ENCODE measurements around the gene TMEM14B. TPM values are rescaled to one million over a fixed set of nuclear protein-coding genes. Genes with fewer than 3 reads are reported as not detected.

Gene TMEM14B
- total and polyA plus RNA-seq, 4 donors, result 30.7 to 115 (median 70.3) TPM

GRCh38 chr6:10733863-10734262 lies 13.7 kb upstream of the TMEM14B start:
- no peak overlapping the region for H3K27ac ChIP-seq (ENCODE audit: low read depth in 1 of 2, low read length in 2 of 2)
- H3K27me3 ChIP-seq (ENCODE audit: control insufficient read depth in 4 of 4, insufficient read depth in 4 of 4, low read length in 3 of 4), result no peaks in the 10 kb centered on the region
- no peaks in the 10 kb centered on the region for H3K4me1 ChIP-seq (ENCODE audit: control insufficient read depth in 4 of 4, insufficient read depth in 4 of 4, low read length in 3 of 4)
- no peak for DNase-seq (ENCODE audit: low spot score)
- H3K36me3 ChIP-seq (ENCODE audit: control insufficient read depth in 4 of 4, insufficient read depth in 3 of 4, low read depth in 1 of 4, low read length in 3 of 4), result peaks cover 5 to 36% (median 21%) of the 10 kb centered on the region in 4 donors
- TF ChIP-seq HNF4G (IDR thresholded peaks at IDR 0.05) (no peak), YY1 (IDR thresholded peaks at IDR 0.05) (no peak), NR2F2 (IDR thresholded peaks at IDR 0.05) (no peak), RXRA (IDR thresholded peaks at IDR 0.05) (no peak), FOXA1 (IDR thresholded peaks at IDR 0.05) (no peak), EGR1 (IDR thresholded peaks at IDR 0.05; ENCODE audit: low read depth in 2 of 2) (no peak), ZBTB33 (IDR thresholded peaks at IDR 0.05) (no peak), FOXA2 (IDR thresholded peaks at IDR 0.05) (no peak), GABPA (IDR thresholded peaks at IDR 0.05 in 1 of 2, conservative IDR thresholded peaks at IDR 0.05 in 1 of 2) (no peak), RAD21 (IDR thresholded peaks at IDR 0.05) (no peak), SP1 (IDR thresholded peaks at IDR 0.05) (no peak), JUND (IDR thresholded peaks at IDR 0.05) (no peak), CTCF (IDR thresholded peaks at IDR 0.05; ENCODE audit: low read depth, low read length, missing input control) (no peak), HNF4A (conservative IDR thresholded peaks at IDR 0.05) (no peak), ATF3 (IDR thresholded peaks at IDR 0.05) (no peak)
- TF ChIP-seq, protein P1, sequence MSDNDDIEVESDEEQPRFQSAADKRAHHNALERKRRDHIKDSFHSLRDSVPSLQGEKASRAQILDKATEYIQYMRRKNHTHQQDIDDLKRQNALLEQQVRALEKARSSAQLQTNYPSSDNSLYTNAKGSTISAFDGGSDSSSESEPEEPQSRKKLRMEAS (IDR thresholded peaks at IDR 0.05), result no peak
- TF ChIP-seq, protein P2, sequence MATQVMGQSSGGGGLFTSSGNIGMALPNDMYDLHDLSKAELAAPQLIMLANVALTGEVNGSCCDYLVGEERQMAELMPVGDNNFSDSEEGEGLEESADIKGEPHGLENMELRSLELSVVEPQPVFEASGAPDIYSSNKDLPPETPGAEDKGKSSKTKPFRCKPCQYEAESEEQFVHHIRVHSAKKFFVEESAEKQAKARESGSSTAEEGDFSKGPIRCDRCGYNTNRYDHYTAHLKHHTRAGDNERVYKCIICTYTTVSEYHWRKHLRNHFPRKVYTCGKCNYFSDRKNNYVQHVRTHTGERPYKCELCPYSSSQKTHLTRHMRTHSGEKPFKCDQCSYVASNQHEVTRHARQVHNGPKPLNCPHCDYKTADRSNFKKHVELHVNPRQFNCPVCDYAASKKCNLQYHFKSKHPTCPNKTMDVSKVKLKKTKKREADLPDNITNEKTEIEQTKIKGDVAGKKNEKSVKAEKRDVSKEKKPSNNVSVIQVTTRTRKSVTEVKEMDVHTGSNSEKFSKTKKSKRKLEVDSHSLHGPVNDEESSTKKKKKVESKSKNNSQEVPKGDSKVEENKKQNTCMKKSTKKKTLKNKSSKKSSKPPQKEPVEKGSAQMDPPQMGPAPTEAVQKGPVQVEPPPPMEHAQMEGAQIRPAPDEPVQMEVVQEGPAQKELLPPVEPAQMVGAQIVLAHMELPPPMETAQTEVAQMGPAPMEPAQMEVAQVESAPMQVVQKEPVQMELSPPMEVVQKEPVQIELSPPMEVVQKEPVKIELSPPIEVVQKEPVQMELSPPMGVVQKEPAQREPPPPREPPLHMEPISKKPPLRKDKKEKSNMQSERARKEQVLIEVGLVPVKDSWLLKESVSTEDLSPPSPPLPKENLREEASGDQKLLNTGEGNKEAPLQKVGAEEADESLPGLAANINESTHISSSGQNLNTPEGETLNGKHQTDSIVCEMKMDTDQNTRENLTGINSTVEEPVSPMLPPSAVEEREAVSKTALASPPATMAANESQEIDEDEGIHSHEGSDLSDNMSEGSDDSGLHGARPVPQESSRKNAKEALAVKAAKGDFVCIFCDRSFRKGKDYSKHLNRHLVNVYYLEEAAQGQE (IDR thresholded peaks at IDR 0.05), result no peak
- H3K4me3 ChIP-seq (ENCODE audit: low read depth in 1 of 3, low read length in 3 of 3), result no peak overlapping the region
- WGBS, result 98% methylated on average over 3 of the region's 3 CpGs
- no peak overlapping the region for H3K9ac ChIP-seq (ENCODE audit: low read depth in 1 of 2, low read length in 2 of 2)
- no peaks in the 10 kb centered on the region for H3K9me3 ChIP-seq (ENCODE audit: control insufficient read depth in 4 of 4, low read length in 3 of 4)

DNA sequence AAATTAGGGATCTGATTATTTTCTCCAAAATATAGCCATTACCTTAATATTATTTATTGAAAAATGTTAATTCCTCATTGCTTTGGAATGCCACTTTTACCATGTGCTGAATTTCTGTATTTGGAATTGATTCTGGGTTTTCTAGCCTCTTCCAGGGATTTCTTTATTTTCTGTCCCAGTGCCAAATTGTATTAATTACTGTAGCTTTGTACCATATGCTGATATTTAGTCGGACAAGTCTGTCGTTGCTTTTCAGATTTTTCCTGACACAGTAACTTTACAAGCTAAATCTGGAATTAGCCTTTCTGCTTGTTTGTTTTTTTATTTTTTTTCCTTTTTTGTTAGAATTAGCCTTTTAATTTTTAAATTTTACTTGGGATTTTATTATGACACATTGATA lies 10.9 kb upstream of the TMEM14B start:
- TF ChIP-seq CTCF (IDR thresholded peaks at IDR 0.05; ENCODE audit: low read depth, low read length, missing input control) (no peak), GABPA (IDR thresholded peaks at IDR 0.05 in 1 of 2, conservative IDR thresholded peaks at IDR 0.05 in 1 of 2) (no peak), JUND (IDR thresholded peaks at IDR 0.05) (no peak), EGR1 (IDR thresholded peaks at IDR 0.05; ENCODE audit: low read depth in 2 of 2) (no peak)
- H3K4me3 ChIP-seq (ENCODE audit: low read depth in 1 of 3, low read length in 3 of 3), result no peak overlapping the region
- H3K9me3 ChIP-seq (ENCODE audit: control insufficient read depth in 4 of 4, low read length in 3 of 4), result no peaks in the 10 kb centered on the region
- H3K27ac ChIP-seq (ENCODE audit: low read depth in 1 of 2, low read length in 2 of 2), result no peak overlapping the region
- H3K9ac ChIP-seq (ENCODE audit: low read depth in 1 of 2, low read length in 2 of 2), result no peak overlapping the region
- no peaks in the 10 kb centered on the region for H3K4me1 ChIP-seq (ENCODE audit: control insufficient read depth in 4 of 4, insufficient read depth in 4 of 4, low read length in 3 of 4)
- H3K36me3 ChIP-seq (ENCODE audit: control insufficient read depth in 4 of 4, insufficient read depth in 3 of 4, low read depth in 1 of 4, low read length in 3 of 4), result peaks cover 0 to 16% (median 9%) of the 10 kb centered on the region in 4 donors
- WGBS, result 91% methylated on average over 2 of the region's 2 CpGs
- no peaks in the 10 kb centered on the region for H3K27me3 ChIP-seq (ENCODE audit: control insufficient read depth in 4 of 4, insufficient read depth in 4 of 4, low read length in 3 of 4)
- DNase-seq (ENCODE audit: low spot score), result no peak
